ENCODE measurements around the gene TMEM229B.

GRCh38 chr14:67497716-67498115 lies 9.2 kb upstream of the TMEM229B start:
- TF ChIP-seq CTCF (IDR thresholded peaks at IDR 0.05; ENCODE audit: insufficient read depth, low read depth, low read length) (no peak), EZH2 (IDR thresholded peaks at IDR 0.05; ENCODE audit: insufficient read depth, low read length) (no peak)
